GM18870 (cell line): Measurements from ENCODE around the gene FAM151B.

ENCODE experiments used
- ATAC-seq: cut with Tn5 transposase; IDR thresholded peaks from one replicate; pipeline ENCODE4 v1.9.1; 2021; ENCODE audit warnings: moderate library complexity; ENCODE audit not compliant: unreplicated experiment

The FAM151B gene

GRCh38 chr5:80502800-80503199 lies 14.9 kb downstream of the FAM151B start:
- ATAC-seq = no peak

GRCh38 chr5:80503641-80504040 lies 15.7 kb downstream of the FAM151B start:
- ATAC-seq = no peak

GRCh38 chr5:80504833-80505232 lies 16.9 kb downstream of the FAM151B start:
- no peak for ATAC-seq

- ATAC-seq = no peak
Observed at GRCh38 chr5:80507663-80508062, 19.8 kb downstream of the FAM151B start.

- no peak for ATAC-seq
Observed at GRCh38 chr5:80508844-80509243, 20.9 kb downstream of the FAM151B start.

- ATAC-seq = no peak
Observed at GRCh38 chr5:80509362-80509761, 21.5 kb downstream of the FAM151B start.

GRCh38 chr5:80516826-80517225 lies 28.9 kb downstream of the FAM151B start:
- ATAC-seq = peak; percentile 90

GRCh38 chr5:80540691-80541090 lies 52.8 kb downstream of the FAM151B start:
- no peak for ATAC-seq

GRCh38 chr5:80541392-80541791 lies 53.5 kb downstream of the FAM151B start:
- no peak for ATAC-seq

- no peak for ATAC-seq
Observed at GRCh38 chr5:80554646-80555045, 66.7 kb downstream of the FAM151B start.

GRCh38 chr5:80555099-80555498 lies 67.2 kb downstream of the FAM151B start:
- no peak for ATAC-seq

- no peak for ATAC-seq
Observed at GRCh38 chr5:80559244-80559643, 71.3 kb downstream of the FAM151B start.

GRCh38 chr5:80565330-80565729 lies 77.4 kb downstream of the FAM151B start:
- no peak for ATAC-seq

GRCh38 chr5:80566711-80567259 lies 78.9 kb downstream of the FAM151B start:
- ATAC-seq = no peak

- ATAC-seq = no peak
Observed at GRCh38 chr5:80568251-80568650, 80.4 kb downstream of the FAM151B start.

- ATAC-seq = no peak
Observed at GRCh38 chr5:80569086-80569960, 81.4 kb downstream of the FAM151B start.

- no peak for ATAC-seq
Observed at GRCh38 chr5:80569961-80570786, 82.3 kb downstream of the FAM151B start, which contains the start of gene ANKRD34B. TSS of gene ANKRD34B (minus strand) at chr5:80570280. CDS start at chr5:80560019, 10,261 bp downstream.

- ATAC-seq = no peak
Observed at GRCh38 chr5:80573062-80573461, 85.2 kb downstream of the FAM151B start.

GRCh38 chr5:80576383-80576782 lies 88.5 kb downstream of the FAM151B start:
- ATAC-seq = no peak

- ATAC-seq = no peak
Observed at GRCh38 chr5:80577707-80578106, 89.8 kb downstream of the FAM151B start.

- ATAC-seq = no peak
Observed at GRCh38 chr5:80579050-80579449, 91.2 kb downstream of the FAM151B start.
